ENCODE data around the gene NAV2. TPM values are rescaled to one million over a fixed set of nuclear protein-coding genes. Genes with fewer than 3 reads are reported as not detected.

NAV2 gene
- polyA plus RNA-seq, 1 donor (not counting 4 experiments of a cell fraction or from before 2014, with no cell fraction given) = 4.0 TPM

DNA sequence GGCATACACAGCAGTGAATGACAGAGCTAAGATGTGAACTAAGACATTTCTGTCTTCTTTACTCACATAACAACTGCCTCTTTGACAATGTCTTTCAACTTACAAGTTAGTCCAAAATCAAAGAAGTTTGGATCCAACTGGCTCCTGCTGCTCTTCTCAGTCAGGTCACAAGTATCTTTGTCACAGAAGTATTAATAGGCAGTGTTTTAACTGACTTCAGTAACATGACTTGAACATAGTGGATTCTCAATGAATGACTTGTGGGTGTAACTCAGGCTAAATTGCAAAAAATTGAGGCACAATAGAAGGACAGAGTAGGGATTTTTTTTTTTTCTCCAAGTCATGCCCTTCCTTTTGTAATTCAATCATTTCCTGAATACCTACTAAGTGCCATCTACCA is 425.0 kb downstream of the NAV2 start:
- TF ChIP-seq EZH2 (IDR thresholded peaks at IDR 0.05; ENCODE audit: low read length) = no peak
- TF ChIP-seq, protein P1, sequence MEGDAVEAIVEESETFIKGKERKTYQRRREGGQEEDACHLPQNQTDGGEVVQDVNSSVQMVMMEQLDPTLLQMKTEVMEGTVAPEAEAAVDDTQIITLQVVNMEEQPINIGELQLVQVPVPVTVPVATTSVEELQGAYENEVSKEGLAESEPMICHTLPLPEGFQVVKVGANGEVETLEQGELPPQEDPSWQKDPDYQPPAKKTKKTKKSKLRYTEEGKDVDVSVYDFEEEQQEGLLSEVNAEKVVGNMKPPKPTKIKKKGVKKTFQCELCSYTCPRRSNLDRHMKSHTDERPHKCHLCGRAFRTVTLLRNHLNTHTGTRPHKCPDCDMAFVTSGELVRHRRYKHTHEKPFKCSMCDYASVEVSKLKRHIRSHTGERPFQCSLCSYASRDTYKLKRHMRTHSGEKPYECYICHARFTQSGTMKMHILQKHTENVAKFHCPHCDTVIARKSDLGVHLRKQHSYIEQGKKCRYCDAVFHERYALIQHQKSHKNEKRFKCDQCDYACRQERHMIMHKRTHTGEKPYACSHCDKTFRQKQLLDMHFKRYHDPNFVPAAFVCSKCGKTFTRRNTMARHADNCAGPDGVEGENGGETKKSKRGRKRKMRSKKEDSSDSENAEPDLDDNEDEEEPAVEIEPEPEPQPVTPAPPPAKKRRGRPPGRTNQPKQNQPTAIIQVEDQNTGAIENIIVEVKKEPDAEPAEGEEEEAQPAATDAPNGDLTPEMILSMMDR (optimal IDR thresholded peaks at IDR 0.05 in 1 of 3, IDR thresholded peaks at IDR 0.05 in 1 of 3, conservative IDR thresholded peaks at IDR 0.05 in 1 of 3; ENCODE audit: extremely low read depth in 1 of 3, insufficient read depth in 2 of 3, low read length in 3 of 3) = no peak
- H3K4me3 ChIP-seq (ENCODE audit: control insufficient read depth in 2 of 3, extremely low read depth in 1 of 3, insufficient read depth in 2 of 3, low read depth in 1 of 3, low read length in 3 of 3) = no peak overlapping the region
- H3K36me3 ChIP-seq (ENCODE audit: control insufficient read depth in 2 of 2, extremely low read depth in 1 of 2, insufficient read depth in 2 of 2, low read length in 2 of 2) = no peaks in the 10 kb centered on the region
- no peak overlapping the region for H3K4me2 ChIP-seq (ENCODE audit: control insufficient read depth, extremely low read depth, insufficient read depth, low read depth, low read length)
- no peaks in the 10 kb centered on the region for H3K4me1 ChIP-seq (ENCODE audit: control insufficient read depth, extremely low read depth, insufficient read depth, low read length)
- H3K27me3 ChIP-seq (ENCODE audit: control insufficient read depth, extremely low read depth, insufficient read depth, low read length) = peaks cover 7% of the 10 kb centered on the region
- no peak overlapping the region for H2AFZ ChIP-seq (ENCODE audit: control insufficient read depth, low read length)
- H4K20me1 ChIP-seq (ENCODE audit: control insufficient read depth, extremely low read depth, insufficient read depth, low read length) = no peaks in the 10 kb centered on the region
- H3K9ac ChIP-seq (ENCODE audit: control insufficient read depth, extremely low read depth, insufficient read depth, low read length) = no peak overlapping the region
- no peaks in the 10 kb centered on the region for H3K9me1 ChIP-seq (ENCODE audit: control insufficient read depth, extremely low read depth, insufficient read depth, low read length)
- no peaks in the 10 kb centered on the region for H3K79me2 ChIP-seq (ENCODE audit: control insufficient read depth, insufficient read depth, low read length)
- FAIRE-seq (no peak), DNase-seq (ENCODE audit: low read depth, low spot score) (no peak)
- no peaks in the 10 kb centered on the region for H3K9me3 ChIP-seq (ENCODE audit: control insufficient read depth, low read depth, low read length)
- no peak overlapping the region for H3K27ac ChIP-seq (ENCODE audit: control insufficient read depth, insufficient read depth, low read length)
- dilution Hi-C loops (cut with MboI; ENCODE audit: extremely low pct_ligation_motif_present, low sequenced_read_pairs) = no loop called here

DNA sequence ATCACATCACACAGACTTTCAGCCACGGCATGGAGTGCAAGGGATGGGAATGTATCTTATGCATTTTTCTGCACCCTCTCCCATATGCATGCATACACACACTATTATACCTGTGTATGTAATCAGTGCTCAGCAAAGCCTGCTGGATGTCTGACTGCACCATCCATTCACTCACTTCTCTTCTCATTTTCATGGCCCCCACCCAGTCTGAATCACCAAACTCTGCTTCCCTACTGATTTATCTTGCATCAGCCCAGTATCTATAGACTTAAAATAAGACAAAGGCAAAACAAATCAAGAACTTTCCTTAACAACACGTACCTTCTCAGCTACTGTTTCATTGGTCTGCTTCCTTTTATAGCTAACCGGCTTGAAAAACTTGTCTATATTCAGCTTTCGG is 426.1 kb downstream of the NAV2 start:
- no peak overlapping the region for H3K27ac ChIP-seq (ENCODE audit: control insufficient read depth, insufficient read depth, low read length)
- FAIRE-seq (no peak), DNase-seq (ENCODE audit: low read depth, low spot score) (no peak)
- no peak overlapping the region for H2AFZ ChIP-seq (ENCODE audit: control insufficient read depth, low read length)
- dilution Hi-C loops (cut with MboI; ENCODE audit: extremely low pct_ligation_motif_present, low sequenced_read_pairs) = no loop called here
- H3K27me3 ChIP-seq (ENCODE audit: control insufficient read depth, extremely low read depth, insufficient read depth, low read length) = peaks cover 7% of the 10 kb centered on the region
- H3K4me2 ChIP-seq (ENCODE audit: control insufficient read depth, extremely low read depth, insufficient read depth, low read depth, low read length) = no peak overlapping the region
- no peaks in the 10 kb centered on the region for H3K36me3 ChIP-seq (ENCODE audit: control insufficient read depth in 2 of 2, extremely low read depth in 1 of 2, insufficient read depth in 2 of 2, low read length in 2 of 2)
- H4K20me1 ChIP-seq (ENCODE audit: control insufficient read depth, extremely low read depth, insufficient read depth, low read length) = no peaks in the 10 kb centered on the region
- no peak overlapping the region for H3K9ac ChIP-seq (ENCODE audit: control insufficient read depth, extremely low read depth, insufficient read depth, low read length)
- no peaks in the 10 kb centered on the region for H3K4me1 ChIP-seq (ENCODE audit: control insufficient read depth, extremely low read depth, insufficient read depth, low read length)
- no peaks in the 10 kb centered on the region for H3K79me2 ChIP-seq (ENCODE audit: control insufficient read depth, insufficient read depth, low read length)
- H3K9me3 ChIP-seq (ENCODE audit: control insufficient read depth, low read depth, low read length) = no peaks in the 10 kb centered on the region
- TF ChIP-seq, protein P1 (optimal IDR thresholded peaks at IDR 0.05 in 1 of 3, IDR thresholded peaks at IDR 0.05 in 1 of 3, conservative IDR thresholded peaks at IDR 0.05 in 1 of 3; ENCODE audit: extremely low read depth in 1 of 3, insufficient read depth in 2 of 3, low read length in 3 of 3) = no peak
- no peaks in the 10 kb centered on the region for H3K9me1 ChIP-seq (ENCODE audit: control insufficient read depth, extremely low read depth, insufficient read depth, low read length)
- no peak overlapping the region for H3K4me3 ChIP-seq (ENCODE audit: control insufficient read depth in 2 of 3, extremely low read depth in 1 of 3, insufficient read depth in 2 of 3, low read depth in 1 of 3, low read length in 3 of 3)
